ENCODE data around the gene NKTR.

NKTR gene

GRCh38 chr3:42694366-42694765 lies 93.9 kb downstream of the NKTR start:
- no peak for TF ChIP-seq GABPA (IDR thresholded peaks at IDR 0.05; ENCODE audit: low read depth)

GRCh38 chr3:42696356-42697288 lies 96.1 kb downstream of the NKTR start:
- Histone ChIP-seq H3K4me3 (replicated peaks; ENCODE audit: insufficient read depth, low read length) (no peak overlapping the region), H3K27ac (replicated peaks) (no peak overlapping the region), H3K27me3 (ENCODE audit: insufficient read depth, poor library complexity, severe bottlenecking) (no peaks in the 10 kb centered on the region)
- no peak for DNase-seq (ENCODE audit: low read depth in 1 of 2, low spot score in 1 of 2)
- TF ChIP-seq GABPA (IDR thresholded peaks at IDR 0.05; ENCODE audit: low read depth), result no peak
- no peak for TF ChIP-seq SPI1 (IDR thresholded peaks at IDR 0.05; ENCODE audit: borderline replicate concordance, low read depth)
- no peak for TF ChIP-seq CTCF (IDR thresholded peaks at IDR 0.05; ENCODE audit: insufficient read depth, low read length)
- no peak for TF ChIP-seq REST (IDR thresholded peaks at IDR 0.05; ENCODE audit: insufficient replicate concordance, low read depth)
- TF ChIP-seq POLR2AphosphoS5 (IDR thresholded peaks at IDR 0.05; ENCODE audit: low read depth), result no peak

More at GRCh38 chr3:42694366-42694765, 93.9 kb downstream of the NKTR start:
- Histone ChIP-seq H3K4me3 (replicated peaks; ENCODE audit: insufficient read depth, low read length) (no peak overlapping the region), H3K27ac (replicated peaks) (no peak overlapping the region), H3K27me3 (ENCODE audit: insufficient read depth, poor library complexity, severe bottlenecking) (no peaks in the 10 kb centered on the region)
- no peak for DNase-seq (ENCODE audit: low read depth in 1 of 2, low spot score in 1 of 2)

- Histone ChIP-seq H3K27ac (replicated peaks) (no peak overlapping the region), H3K27me3 (ENCODE audit: insufficient read depth, poor library complexity, severe bottlenecking) (no peaks in the 10 kb centered on the region), H3K4me3 (replicated peaks; ENCODE audit: insufficient read depth, low read length) (no peak overlapping the region)
- TF ChIP-seq POLR2AphosphoS5 (IDR thresholded peaks at IDR 0.05; ENCODE audit: low read depth), result no peak
- TF ChIP-seq GABPA (IDR thresholded peaks at IDR 0.05; ENCODE audit: low read depth), result no peak
- no peak for TF ChIP-seq REST (IDR thresholded peaks at IDR 0.05; ENCODE audit: insufficient replicate concordance, low read depth)
- no peak for TF ChIP-seq SPI1 (IDR thresholded peaks at IDR 0.05; ENCODE audit: borderline replicate concordance, low read depth)
- no peak for TF ChIP-seq CTCF (IDR thresholded peaks at IDR 0.05; ENCODE audit: insufficient read depth, low read length)
- DNase-seq (ENCODE audit: low read depth in 1 of 2, low spot score in 1 of 2), result no peak
These were observed 97.0 kb downstream of the NKTR start for GRCh38 chr3:42697289-42698051.
